Hematopoietic multipotent progenitor cell treated with erythropoietin and hydrocortisone succinate and interleukin-3 and kit ligand, for 15 days (in vitro differentiated cells): ENCODE measurements around the gene VSIG2.

Source experiments
- DNase-seq: peaks from one replicate; pipeline ENCODE4 v3.0.0-alpha.2; 2015; ENCODE audit warnings: low spot score

VSIG2 gene

GRCh38 chr11:124724979-124725718 is 26.9 kb downstream of the VSIG2 start:
- no peak for DNase-seq

- DNase-seq = no peak
Measured at GRCh38 chr11:124722176-124722575, 29.9 kb downstream of the VSIG2 start.

- DNase-seq = no peak
Measured at GRCh38 chr11:124719534-124719933, 32.5 kb downstream of the VSIG2 start.

- DNase-seq = no peak
Measured at GRCh38 chr11:124718801-124719200, 33.3 kb downstream of the VSIG2 start.

GRCh38 chr11:124717786-124718651 is 34.0 kb downstream of the VSIG2 start:
- no peak for DNase-seq

- DNase-seq = no peak
Measured at GRCh38 chr11:124717421-124717785, 34.7 kb downstream of the VSIG2 start.

GRCh38 chr11:124716591-124716990 is 35.5 kb downstream of the VSIG2 start:
- DNase-seq = no peak

GRCh38 chr11:124712392-124712791 is 39.7 kb downstream of the VSIG2 start:
- DNase-seq = no peak

- no peak for DNase-seq
Measured at GRCh38 chr11:124707829-124708228, 44.2 kb downstream of the VSIG2 start.

GRCh38 chr11:124700028-124700427 is 52.0 kb downstream of the VSIG2 start:
- no peak for DNase-seq

- DNase-seq = no peak
Measured at GRCh38 chr11:124699547-124699946, 52.5 kb downstream of the VSIG2 start.
